ENCODE results near the gene HBEGF. TPM values are rescaled to one million over a fixed set of nuclear protein-coding genes. Genes with fewer than 3 reads are reported as not detected.
A peak's percentile ranks its signal among the peaks of the same experiment; 100 is the strongest.

The HBEGF gene
- total RNA-seq, 1 experiment from 2014 or later, result 13.4 TPM

GRCh38 chr5:140296289-140296688 lies 50.1 kb downstream of the HBEGF start:
- in situ Hi-C loops (cut with HindIII; ENCODE audit: low pct_unique_long_range_greater_than_20kb, low sequenced_read_pairs), result no loop called here

GRCh38 chr5:140295414-140295813 lies 51.0 kb downstream of the HBEGF start:
- DNase-seq (ENCODE audit: low read depth, low spot score), result peak; percentile 56
- in situ Hi-C loops (cut with HindIII; ENCODE audit: low pct_unique_long_range_greater_than_20kb, low sequenced_read_pairs), result no loop called here

More at GRCh38 chr5:140296289-140296688, 50.1 kb downstream of the HBEGF start:
- DNase-seq (ENCODE audit: low read depth, low spot score), result peak; percentile 56

- DNase-seq (ENCODE audit: low read depth, low spot score), result no peak
- in situ Hi-C loops (cut with HindIII; ENCODE audit: low pct_unique_long_range_greater_than_20kb, low sequenced_read_pairs), result no loop called here
These were observed 51.6 kb downstream of the HBEGF start for GRCh38 chr5:140294753-140295152.

GRCh38 chr5:140293849-140294100 lies 52.6 kb downstream of the HBEGF start:
- no peak for DNase-seq (ENCODE audit: low read depth, low spot score)
- in situ Hi-C loops (cut with HindIII; ENCODE audit: low pct_unique_long_range_greater_than_20kb, low sequenced_read_pairs), result no loop called here

GRCh38 chr5:140293091-140293848 lies 53.1 kb downstream of the HBEGF start:
- DNase-seq (ENCODE audit: low read depth, low spot score), result peak; percentile 40
- in situ Hi-C loops (cut with HindIII; ENCODE audit: low pct_unique_long_range_greater_than_20kb, low sequenced_read_pairs), result no loop called here

GRCh38 chr5:140292212-140293036 lies 54.0 kb downstream of the HBEGF start:
- DNase-seq (ENCODE audit: low read depth, low spot score), result no peak
- in situ Hi-C loops (cut with HindIII; ENCODE audit: low pct_unique_long_range_greater_than_20kb, low sequenced_read_pairs), result no loop called here

GRCh38 chr5:140287801-140288521 lies 58.4 kb downstream of the HBEGF start:
- DNase-seq (ENCODE audit: low read depth, low spot score), result no peak
- in situ Hi-C loops (cut with HindIII; ENCODE audit: low pct_unique_long_range_greater_than_20kb, low sequenced_read_pairs), result no loop called here

GRCh38 chr5:140286424-140286823 lies 60.0 kb downstream of the HBEGF start:
- no peak for DNase-seq (ENCODE audit: low read depth, low spot score)
- in situ Hi-C loops (cut with HindIII; ENCODE audit: low pct_unique_long_range_greater_than_20kb, low sequenced_read_pairs), result no loop called here

GRCh38 chr5:140284013-140284412 lies 62.4 kb downstream of the HBEGF start:
- DNase-seq (ENCODE audit: low read depth, low spot score), result no peak
- in situ Hi-C loops (cut with HindIII; ENCODE audit: low pct_unique_long_range_greater_than_20kb, low sequenced_read_pairs), result no loop called here

Other genes starting within 250 kb of the HBEGF start
- gene PURA, start 232.5 kb downstream of the HBEGF start, total RNA-seq (2014; rRNA removed; shearing (Covaris generic)), result 8.0 and 9.6 TPM in 2 replicates
- gene IGIP, start 220.7 kb downstream of the HBEGF start, total RNA-seq (2014; rRNA removed; shearing (Covaris generic)), result 1.9 and 2.0 TPM in 2 replicates
- 182 and 186 TPM in 2 replicates for gene CYSTM1, start 171.4 kb downstream of the HBEGF start, total RNA-seq (2014; rRNA removed; shearing (Covaris generic))
- 68.3 and 82.2 TPM in 2 replicates for gene PFDN1, start 43.5 kb downstream of the HBEGF start, total RNA-seq (2014; rRNA removed; shearing (Covaris generic))
- gene SLC4A9, start 13.6 kb upstream of the HBEGF start, total RNA-seq (2014; rRNA removed; shearing (Covaris generic)), result 0.16 and 0.18 TPM in 2 replicates
- 57.7 and 59.4 TPM in 2 replicates for gene ANKHD1, start 55.2 kb upstream of the HBEGF start, total RNA-seq (2014; rRNA removed; shearing (Covaris generic))
- 3.6 and 5.7 TPM in 2 replicates for gene EIF4EBP3, start 201.1 kb upstream of the HBEGF start, total RNA-seq (2014; rRNA removed; shearing (Covaris generic))
- gene SRA1, start 210.9 kb upstream of the HBEGF start, total RNA-seq (2014; rRNA removed; shearing (Covaris generic)), result 32.2 and 40.9 TPM in 2 replicates
- 9.2 and 12.0 TPM in 2 replicates for gene APBB3, start 218.0 kb upstream of the HBEGF start, total RNA-seq (2014; rRNA removed; shearing (Covaris generic))
- 14.2 and 16.7 TPM in 2 replicates for gene SLC35A4, start 218.2 kb upstream of the HBEGF start, total RNA-seq (2014; rRNA removed; shearing (Covaris generic))

Measured in SK-MEL-5 (cell line).